ENCODE measurements around the gene SHROOM2. TPM values are rescaled to one million over a fixed set of nuclear protein-coding genes. Genes with fewer than 3 reads are reported as not detected.

Gene SHROOM2
- total and polyA plus RNA-seq, 4 donors: 3.0 to 15.5 (median 5.0) TPM

DNA sequence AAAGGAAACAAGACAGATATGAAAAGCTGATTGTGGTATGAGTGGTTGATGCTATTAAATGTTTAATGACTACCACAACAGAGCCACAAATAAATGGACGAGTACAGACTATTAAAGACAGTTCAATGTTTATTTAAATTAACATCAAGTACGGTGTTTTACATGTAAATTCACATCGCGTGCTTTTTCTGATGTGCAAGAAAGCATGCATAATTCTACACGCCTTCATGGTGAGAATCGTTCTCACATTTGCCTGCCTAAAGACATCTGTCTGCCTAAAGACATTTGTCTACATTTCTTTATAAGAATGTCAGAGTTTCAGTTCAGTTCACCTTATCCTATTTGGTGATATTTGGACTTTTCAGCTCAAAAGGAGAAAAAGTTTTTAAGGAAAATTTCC, 13.3 kb upstream of the SHROOM2 start:
- H3K4me1 ChIP-seq (ENCODE audit: control insufficient read depth in 5 of 5, insufficient read depth in 5 of 5, low read length in 5 of 5): peaks cover 0 to 2% (median 0%) of the 10 kb centered on the region in 5 donors
- peaks cover 0 to 5% (median 0%) of the 10 kb centered on the region in 4 donors for H3K9me3 ChIP-seq (ENCODE audit: control insufficient read depth in 4 of 4, insufficient read depth in 3 of 4, low read length in 3 of 4)
- H3K27me3 ChIP-seq (ENCODE audit: control insufficient read depth in 3 of 3, insufficient read depth in 3 of 3, low read length in 2 of 3): peaks cover 0 to 8% (median 4%) of the 10 kb centered on the region in 3 donors
- ATAC-seq (ENCODE audit: insufficient read depth, low FRiP score) (no peak), DNase-seq (no peak)
- no peak overlapping the region for H3K9ac ChIP-seq (ENCODE audit: insufficient read depth in 1 of 2, low read length in 2 of 2)
- H3K4me3 ChIP-seq: no peak overlapping the region
- 71 to 87% methylated on average over 6 of the region's 6 CpGs for WGBS, 2 donors
- H3K36me3 ChIP-seq (ENCODE audit: control insufficient read depth in 4 of 4, insufficient read depth in 4 of 4, low read length in 4 of 4): no peaks in the 10 kb centered on the region
- H3K27ac ChIP-seq (ENCODE audit: low read depth in 1 of 2, low read length in 1 of 2): no peak overlapping the region
- TF ChIP-seq, protein P1, sequence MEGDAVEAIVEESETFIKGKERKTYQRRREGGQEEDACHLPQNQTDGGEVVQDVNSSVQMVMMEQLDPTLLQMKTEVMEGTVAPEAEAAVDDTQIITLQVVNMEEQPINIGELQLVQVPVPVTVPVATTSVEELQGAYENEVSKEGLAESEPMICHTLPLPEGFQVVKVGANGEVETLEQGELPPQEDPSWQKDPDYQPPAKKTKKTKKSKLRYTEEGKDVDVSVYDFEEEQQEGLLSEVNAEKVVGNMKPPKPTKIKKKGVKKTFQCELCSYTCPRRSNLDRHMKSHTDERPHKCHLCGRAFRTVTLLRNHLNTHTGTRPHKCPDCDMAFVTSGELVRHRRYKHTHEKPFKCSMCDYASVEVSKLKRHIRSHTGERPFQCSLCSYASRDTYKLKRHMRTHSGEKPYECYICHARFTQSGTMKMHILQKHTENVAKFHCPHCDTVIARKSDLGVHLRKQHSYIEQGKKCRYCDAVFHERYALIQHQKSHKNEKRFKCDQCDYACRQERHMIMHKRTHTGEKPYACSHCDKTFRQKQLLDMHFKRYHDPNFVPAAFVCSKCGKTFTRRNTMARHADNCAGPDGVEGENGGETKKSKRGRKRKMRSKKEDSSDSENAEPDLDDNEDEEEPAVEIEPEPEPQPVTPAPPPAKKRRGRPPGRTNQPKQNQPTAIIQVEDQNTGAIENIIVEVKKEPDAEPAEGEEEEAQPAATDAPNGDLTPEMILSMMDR (IDR thresholded peaks at IDR 0.05; ENCODE audit: control extremely low read depth, extremely low read depth): no peak

DNA sequence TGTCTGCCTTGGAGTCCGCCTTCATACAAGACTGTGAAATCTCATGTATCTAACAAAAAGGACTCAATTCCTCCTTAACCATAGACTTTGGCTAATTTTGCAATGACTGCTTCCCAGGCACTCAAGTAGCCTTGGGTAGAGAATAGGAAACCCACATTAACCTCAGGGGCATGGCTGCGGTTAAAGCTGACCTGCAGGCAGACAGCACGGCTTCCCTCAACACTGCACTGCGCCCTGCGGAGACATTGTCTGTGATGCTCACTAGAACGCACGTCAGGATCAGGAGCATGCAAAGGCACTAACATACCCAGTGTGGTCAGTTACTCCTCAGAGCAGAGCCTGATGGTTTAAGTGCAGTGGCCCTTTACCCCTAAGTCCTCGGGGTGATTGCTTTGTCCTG, 10.3 kb upstream of the SHROOM2 start:
- Histone ChIP-seq H3K4me1 (ENCODE audit: control insufficient read depth in 5 of 5, insufficient read depth in 5 of 5, low read length in 5 of 5) (peaks cover 0 to 1% (median 0%) of the 10 kb centered on the region in 5 donors), H3K27ac (ENCODE audit: low read depth in 1 of 2, low read length in 1 of 2) (no peak overlapping the region), H3K9me3 (ENCODE audit: control insufficient read depth in 4 of 4, insufficient read depth in 3 of 4, low read length in 3 of 4) (peaks cover 0 to 5% (median 0%) of the 10 kb centered on the region in 4 donors), H3K4me3 (no peak overlapping the region), H3K9ac (ENCODE audit: insufficient read depth in 1 of 2, low read length in 2 of 2) (no peak overlapping the region), H3K27me3 (ENCODE audit: control insufficient read depth in 3 of 3, insufficient read depth in 3 of 3, low read length in 2 of 3) (peaks cover 0 to 4% (median 3%) of the 10 kb centered on the region in 3 donors), H3K36me3 (ENCODE audit: control insufficient read depth in 4 of 4, insufficient read depth in 4 of 4, low read length in 4 of 4) (no peaks in the 10 kb centered on the region)
- ATAC-seq (ENCODE audit: insufficient read depth, low FRiP score) (no peak), DNase-seq (no peak)
- TF ChIP-seq, protein P1 (IDR thresholded peaks at IDR 0.05; ENCODE audit: control extremely low read depth, extremely low read depth): no peak
- WGBS, 2 donors: 28 to 69% methylated on average over 8 of the region's 8 CpGs

DNA sequence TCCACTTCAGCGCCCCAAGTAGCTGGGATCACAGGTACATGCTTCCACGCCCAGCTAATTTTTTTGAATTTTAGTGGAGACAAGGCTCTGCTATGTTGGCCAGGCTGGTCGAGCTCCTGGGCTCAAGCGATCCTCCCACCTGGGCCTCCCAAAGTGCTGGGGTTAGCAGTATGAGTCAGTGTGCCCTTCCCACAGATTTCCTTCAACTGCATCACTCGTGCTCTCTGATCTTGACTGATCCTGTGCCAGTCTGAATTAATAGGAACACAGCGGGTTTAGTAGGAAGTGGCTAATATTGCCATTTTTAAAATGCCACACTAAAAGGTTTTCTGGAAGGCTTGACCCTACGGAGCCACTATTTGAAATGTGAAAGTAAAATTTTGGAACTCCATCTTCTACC, 4.3 kb upstream of the SHROOM2 start:
- Histone ChIP-seq H3K27me3 (ENCODE audit: control insufficient read depth in 3 of 3, insufficient read depth in 3 of 3, low read length in 2 of 3) (peaks cover under 1 to 7% (median 4%) of the 10 kb centered on the region in 3 donors), H3K27ac (ENCODE audit: low read depth in 1 of 2, low read length in 1 of 2) (no peak overlapping the region), H3K9me3 (ENCODE audit: control insufficient read depth in 4 of 4, insufficient read depth in 3 of 4, low read length in 3 of 4) (peaks cover 0 to 8% (median 0%) of the 10 kb centered on the region in 4 donors), H3K9ac (ENCODE audit: insufficient read depth in 1 of 2, low read length in 2 of 2) (no peak overlapping the region), H3K4me3 (no peak overlapping the region), H3K4me1 (ENCODE audit: control insufficient read depth in 5 of 5, insufficient read depth in 5 of 5, low read length in 5 of 5) (no peaks in the 10 kb centered on the region), H3K36me3 (ENCODE audit: control insufficient read depth in 4 of 4, insufficient read depth in 4 of 4, low read length in 4 of 4) (no peaks in the 10 kb centered on the region)
- ATAC-seq (ENCODE audit: insufficient read depth, low FRiP score) (no peak), DNase-seq (no peak)
- TF ChIP-seq, protein P1 (IDR thresholded peaks at IDR 0.05; ENCODE audit: control extremely low read depth, extremely low read depth): no peak
- WGBS, 2 donors: 87 to 92% methylated on average over 7 of the region's 7 CpGs

DNA sequence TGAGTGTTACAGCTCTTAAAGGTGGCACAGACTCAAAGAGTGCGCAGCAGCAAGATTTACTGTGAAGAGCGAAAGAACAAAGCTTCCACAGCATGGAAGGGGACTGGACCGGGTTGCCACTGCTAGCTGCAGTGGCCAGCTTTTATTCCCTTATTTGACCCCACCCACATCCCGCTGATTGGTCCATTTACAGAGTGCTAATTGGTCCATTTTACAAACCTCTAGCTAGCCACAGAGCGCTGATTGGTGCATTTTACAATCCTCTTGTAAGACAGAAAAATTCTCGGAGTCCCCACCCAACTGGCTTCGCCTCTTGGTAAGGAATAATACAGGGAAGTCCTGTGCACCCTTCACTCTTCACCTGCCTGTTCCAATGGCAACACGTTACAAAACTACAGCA, 1.9 kb upstream of the SHROOM2 start:
- peaks cover 0 to 20% (median 0%) of the 10 kb centered on the region in 5 donors for H3K4me1 ChIP-seq (ENCODE audit: control insufficient read depth in 5 of 5, insufficient read depth in 5 of 5, low read length in 5 of 5)
- H3K9ac ChIP-seq (ENCODE audit: insufficient read depth in 1 of 2, low read length in 2 of 2): no peak overlapping the region
- ATAC-seq (ENCODE audit: insufficient read depth, low FRiP score): no peak
- H3K36me3 ChIP-seq (ENCODE audit: control insufficient read depth in 4 of 4, insufficient read depth in 4 of 4, low read length in 4 of 4): no peaks in the 10 kb centered on the region
- H3K27ac ChIP-seq (ENCODE audit: low read depth in 1 of 2, low read length in 1 of 2): no peak overlapping the region
- peaks cover 0 to 7% (median 0%) of the 10 kb centered on the region in 4 donors for H3K9me3 ChIP-seq (ENCODE audit: control insufficient read depth in 4 of 4, insufficient read depth in 3 of 4, low read length in 3 of 4)
- H3K27me3 ChIP-seq (ENCODE audit: control insufficient read depth in 3 of 3, insufficient read depth in 3 of 3, low read length in 2 of 3): peaks cover 6 to 15% (median 12%) of the 10 kb centered on the region in 3 donors
- DNase-seq: no peak
- H3K4me3 ChIP-seq: no peak overlapping the region
- 93 to 97% methylated on average over 8 of the region's 8 CpGs for WGBS, 2 donors
- TF ChIP-seq, protein P1 (IDR thresholded peaks at IDR 0.05; ENCODE audit: control extremely low read depth, extremely low read depth): no peak
